OCI-LY3 (cell line): Measurements from ENCODE around the gene DSCAM.

ENCODE experiments used
- CTCF ChIP-seq: fragments of 200-600, 300-600 bp; sonication (generic); IDR thresholded peaks from 2 replicates; pipeline ENCODE4 v1.5.1; 2014; ENCODE audit warnings: antibody characterized with exemption, low read length, low read depth
- EZH2phosphoT487 ChIP-seq: fragments of 200-600 bp; shearing (Covaris generic); IDR thresholded peaks from 2 replicates; pipeline ENCODE4 v1.6.1; 2018; ENCODE audit warnings: antibody characterized with exemption, mixed run types, low read depth

GRCh38 chr21:40377135-40377534, 469.8 kb downstream of the DSCAM start:
- TF ChIP-seq CTCF = no peak
- TF ChIP-seq EZH2phosphoT487 = no peak
